Left ventricle myocardium inferior (tissue), 1 donor: ENCODE data around the gene CXCL5. TPM values are rescaled to one million over a fixed set of nuclear protein-coding genes. Genes with fewer than 3 reads are reported as not detected.

Experiments used
- DNase-seq: peaks from one replicate; pipeline ENCODE4 v3.0.0-alpha.2; 2020
- H3K27ac ChIP-seq: fragments of 200-600 bp; replicated peaks from 2 replicates; pipeline ENCODE4 v1.8.0; 2021
- H3K27me3 ChIP-seq: fragments of 200-600 bp; 2 replicates; pipeline ENCODE4 v1.8.0; 2021; ENCODE audit warnings: low read depth
- H3K36me3 ChIP-seq: fragments of 200-600 bp; 2 replicates; pipeline ENCODE4 v1.8.0; 2021
- H3K4me1 ChIP-seq: fragments of 200-600 bp; 2 replicates; pipeline ENCODE4 v1.8.0; 2021
- H3K4me3 ChIP-seq: fragments of 200-600 bp; 2 replicates; pipeline ENCODE4 v1.8.0; 2021; ENCODE audit warnings: mild to moderate bottlenecking, moderate library complexity
- H3K9me3 ChIP-seq: fragments of 200-600 bp; replicated peaks from 2 replicates; pipeline ENCODE4 v1.8.0; 2021
- CTCF ChIP-seq: fragments of 200-600 bp; IDR thresholded peaks from 2 replicates; pipeline ENCODE4 v1.8.0; 2021; ENCODE audit warnings: antibody characterized with exemption, mild to moderate bottlenecking, borderline replicate concordance
- intact Hi-C: fragments of 100-400 bp; cut with micrococcal nuclease; formaldehyde crosslinking; loops from one replicate; pipeline ENCODE4 v1.11.0; 2022
- total RNA-seq: library from RNA; stranded (reverse); fragmentation: NEBNext Ultra II Directional; extraction: Animal tissue kit (Norgen Biotek cat#: 25700); gene quantifications from one replicate; pipeline ENCODE4 v1.2.1, GENCODE V29; 2021
- donor health status: DM: no; HTN: yes; CAD: no; lungs with severe emphysema.

Gene CXCL5
- total RNA-seq, 1 donor from 2014 or later, result not detected

- intact Hi-C loops, result no loop called here
- Histone ChIP-seq H3K4me3 (no peak overlapping the region), H3K27me3 (no peaks in the 10 kb centered on the region), H3K4me1 (no peaks in the 10 kb centered on the region), H3K9me3 (no peaks in the 10 kb centered on the region), H3K36me3 (no peaks in the 10 kb centered on the region), H3K27ac (no peak overlapping the region)
- no peak for DNase-seq
- no peak for TF ChIP-seq CTCF
Observed at GRCh38 chr4:74015126-74015780, 16.8 kb upstream of the CXCL5 start.

DNA sequence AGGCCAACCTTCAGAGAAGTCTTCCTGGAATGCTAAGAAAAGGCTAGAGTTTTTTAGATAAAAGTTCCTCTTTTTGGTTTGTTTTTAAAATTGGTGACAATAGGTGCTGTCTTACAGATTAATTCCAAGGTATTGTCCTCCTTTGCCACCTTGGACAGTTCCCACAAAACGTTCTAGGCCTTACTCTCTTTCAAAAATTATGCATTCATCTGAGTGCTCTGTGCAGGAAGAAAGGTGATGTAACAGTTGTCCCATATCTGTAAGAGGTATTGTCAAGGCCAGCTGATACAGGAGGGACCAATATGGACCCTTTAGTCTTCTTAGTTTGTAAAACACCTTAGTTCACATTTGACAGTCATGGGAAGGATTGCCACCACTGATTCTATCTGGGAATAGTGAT is 15.9 kb upstream of the CXCL5 start:
- Histone ChIP-seq H3K27ac (no peak overlapping the region), H3K36me3 (no peaks in the 10 kb centered on the region), H3K4me1 (no peaks in the 10 kb centered on the region), H3K9me3 (no peaks in the 10 kb centered on the region), H3K27me3 (no peaks in the 10 kb centered on the region), H3K4me3 (no peak overlapping the region)
- TF ChIP-seq CTCF, result no peak
- no peak for DNase-seq
- intact Hi-C loops, result no loop called here

DNA sequence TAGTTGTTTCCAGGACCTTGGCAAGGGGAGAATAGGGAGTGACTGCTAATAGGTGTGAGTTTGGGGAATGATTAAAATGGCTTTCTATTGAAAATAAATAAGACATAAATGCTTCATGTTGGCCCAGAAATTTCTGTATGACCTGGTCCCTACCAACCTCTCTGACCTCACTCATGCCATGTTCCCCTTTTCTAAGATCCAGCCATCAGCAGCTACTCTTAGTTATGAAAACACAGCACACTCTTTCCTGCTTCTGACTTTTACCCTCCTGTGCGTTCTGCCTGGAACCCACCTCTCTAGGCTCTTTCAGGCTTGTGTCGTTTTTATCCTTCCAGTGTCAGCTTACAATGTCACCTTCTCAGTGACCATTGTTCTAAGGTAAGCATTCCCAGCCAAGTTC is 14.8 kb upstream of the CXCL5 start:
- DNase-seq, result no peak
- no peak for TF ChIP-seq CTCF
- H3K27ac ChIP-seq, result no peak overlapping the region
- no peaks in the 10 kb centered on the region for H3K9me3 ChIP-seq
- no peaks in the 10 kb centered on the region for H3K27me3 ChIP-seq
- no peak overlapping the region for H3K4me3 ChIP-seq
- intact Hi-C loops, result no loop called here
- no peaks in the 10 kb centered on the region for H3K36me3 ChIP-seq
- H3K4me1 ChIP-seq, result no peaks in the 10 kb centered on the region

GRCh38 chr4:74012130-74012529 is 13.7 kb upstream of the CXCL5 start:
- Histone ChIP-seq H3K9me3 (no peaks in the 10 kb centered on the region), H3K4me1 (no peaks in the 10 kb centered on the region), H3K36me3 (no peaks in the 10 kb centered on the region), H3K4me3 (no peak overlapping the region), H3K27me3 (no peaks in the 10 kb centered on the region), H3K27ac (no peak overlapping the region)
- TF ChIP-seq CTCF, result no peak
- no peak for DNase-seq
- intact Hi-C loops, result no loop called here

DNA sequence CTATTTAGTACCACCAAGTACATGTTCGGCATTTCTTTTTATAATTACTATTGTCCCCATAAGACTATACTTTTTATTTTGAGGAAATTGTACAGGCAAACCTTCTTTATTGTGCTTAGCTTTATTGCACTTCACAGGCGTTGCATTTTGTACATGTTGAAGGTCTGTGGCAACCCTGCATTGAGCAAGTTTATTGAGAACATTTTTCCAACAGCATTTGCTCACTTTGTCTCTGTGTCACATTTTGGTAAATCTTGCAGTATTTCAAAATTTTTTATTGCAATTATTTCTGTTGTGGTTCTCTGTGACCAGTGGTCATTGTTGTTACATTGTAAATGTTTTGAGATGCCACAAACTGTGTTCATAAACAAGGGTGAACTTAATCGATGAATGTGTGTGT is 10.8 kb upstream of the CXCL5 start:
- no peak for DNase-seq
- Histone ChIP-seq H3K27ac (no peak overlapping the region), H3K4me1 (no peaks in the 10 kb centered on the region), H3K9me3 (no peaks in the 10 kb centered on the region), H3K27me3 (no peaks in the 10 kb centered on the region), H3K36me3 (no peaks in the 10 kb centered on the region), H3K4me3 (no peak overlapping the region)
- no peak for TF ChIP-seq CTCF
- intact Hi-C loops, result no loop called here
